ENCODE data around the gene DAPL1.
"Not testable (repeated sequence)": the region's sequence is repeated elsewhere in the genome, so short reads cannot be mapped to it uniquely, and the experiment has no call there.

- not testable (repeated sequence) for TF ChIP-seq EZH2phosphoT487 (IDR thresholded peaks at IDR 0.05; ENCODE audit: low read length); CTCF (IDR thresholded peaks at IDR 0.05; ENCODE audit: low read length); EZH2 (optimal IDR thresholded peaks at IDR 0.05; ENCODE audit: low read depth, low read length)
Observed at GRCh38 chr2:158861626-158862025, 66.5 kb downstream of the DAPL1 start.

Measured in MM.1S (cell line).